ENCODE results near the gene CDYL.

The CDYL gene

DNA sequence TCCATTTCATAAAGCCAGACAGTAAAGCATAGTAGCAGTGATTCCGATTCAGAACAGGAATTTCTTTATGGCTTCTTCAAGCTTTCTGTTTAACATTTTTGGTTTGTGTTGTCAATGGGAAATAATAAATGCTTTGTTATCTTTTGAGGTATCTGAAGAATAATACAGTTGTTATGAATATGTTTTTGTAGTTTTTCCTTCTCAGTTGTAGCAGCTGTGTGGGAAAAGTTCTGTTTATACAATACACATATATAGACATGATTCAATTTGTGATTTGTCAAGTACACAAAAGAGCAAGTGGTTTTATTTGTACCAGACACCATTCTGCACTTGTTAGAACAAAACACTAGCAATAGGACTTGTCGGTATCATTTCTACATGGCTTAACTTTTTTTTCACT is 96.6 kb downstream of the CDYL start:
- no peak overlapping the region for H3K4me3 ChIP-seq (ENCODE audit: severe bottlenecking)
- H3K27ac ChIP-seq (ENCODE audit: poor library complexity, severe bottlenecking) = no peak overlapping the region
- no peaks in the 10 kb centered on the region for H3K36me3 ChIP-seq (ENCODE audit: low read depth)
- TF ChIP-seq, protein P1, sequence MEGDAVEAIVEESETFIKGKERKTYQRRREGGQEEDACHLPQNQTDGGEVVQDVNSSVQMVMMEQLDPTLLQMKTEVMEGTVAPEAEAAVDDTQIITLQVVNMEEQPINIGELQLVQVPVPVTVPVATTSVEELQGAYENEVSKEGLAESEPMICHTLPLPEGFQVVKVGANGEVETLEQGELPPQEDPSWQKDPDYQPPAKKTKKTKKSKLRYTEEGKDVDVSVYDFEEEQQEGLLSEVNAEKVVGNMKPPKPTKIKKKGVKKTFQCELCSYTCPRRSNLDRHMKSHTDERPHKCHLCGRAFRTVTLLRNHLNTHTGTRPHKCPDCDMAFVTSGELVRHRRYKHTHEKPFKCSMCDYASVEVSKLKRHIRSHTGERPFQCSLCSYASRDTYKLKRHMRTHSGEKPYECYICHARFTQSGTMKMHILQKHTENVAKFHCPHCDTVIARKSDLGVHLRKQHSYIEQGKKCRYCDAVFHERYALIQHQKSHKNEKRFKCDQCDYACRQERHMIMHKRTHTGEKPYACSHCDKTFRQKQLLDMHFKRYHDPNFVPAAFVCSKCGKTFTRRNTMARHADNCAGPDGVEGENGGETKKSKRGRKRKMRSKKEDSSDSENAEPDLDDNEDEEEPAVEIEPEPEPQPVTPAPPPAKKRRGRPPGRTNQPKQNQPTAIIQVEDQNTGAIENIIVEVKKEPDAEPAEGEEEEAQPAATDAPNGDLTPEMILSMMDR (IDR thresholded peaks at IDR 0.05; ENCODE audit: poor library complexity, severe bottlenecking) = no peak
- H3K4me1 ChIP-seq (ENCODE audit: insufficient read depth, poor library complexity, severe bottlenecking) = peaks cover 6% of the 10 kb centered on the region
- no peaks in the 10 kb centered on the region for H3K27me3 ChIP-seq (ENCODE audit: insufficient read depth, poor library complexity, severe bottlenecking)
- no peaks in the 10 kb centered on the region for H3K9me3 ChIP-seq (ENCODE audit: severe bottlenecking)
- ATAC-seq (ENCODE audit: low read depth) (no peak), DNase-seq (ENCODE audit: low spot score) (no peak)

DNA sequence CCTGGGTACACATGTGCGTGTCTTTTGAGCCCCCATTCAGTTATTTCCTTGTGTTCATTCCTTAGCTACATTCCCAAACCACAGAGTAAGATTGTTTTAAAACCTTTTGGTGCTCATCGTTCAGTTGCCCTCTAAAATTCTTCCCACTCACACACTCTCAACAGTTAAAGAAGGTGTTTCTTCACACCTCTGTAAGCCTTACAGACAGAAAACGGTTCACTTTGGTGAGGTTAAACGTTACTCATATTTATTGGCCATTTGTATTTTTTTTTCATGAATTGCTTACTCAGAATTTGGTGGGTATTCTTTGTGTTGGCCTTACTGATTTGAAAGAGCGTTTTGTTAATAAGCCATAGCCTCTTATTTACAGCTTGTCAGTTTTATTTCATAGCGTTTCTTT is 97.7 kb downstream of the CDYL start:
- H3K27me3 ChIP-seq (ENCODE audit: insufficient read depth, poor library complexity, severe bottlenecking) = no peaks in the 10 kb centered on the region
- DNase-seq (ENCODE audit: low spot score) = no peak
- H3K36me3 ChIP-seq (ENCODE audit: low read depth) = no peaks in the 10 kb centered on the region
- ATAC-seq (ENCODE audit: low read depth) = no peak
- peaks cover 8% of the 10 kb centered on the region for H3K4me1 ChIP-seq (ENCODE audit: insufficient read depth, poor library complexity, severe bottlenecking)
- H3K27ac ChIP-seq (ENCODE audit: poor library complexity, severe bottlenecking) = no peak overlapping the region
- H3K4me3 ChIP-seq (ENCODE audit: severe bottlenecking) = no peak overlapping the region
- TF ChIP-seq, protein P1 (IDR thresholded peaks at IDR 0.05; ENCODE audit: poor library complexity, severe bottlenecking) = no peak
- H3K9me3 ChIP-seq (ENCODE audit: severe bottlenecking) = no peaks in the 10 kb centered on the region

DNA sequence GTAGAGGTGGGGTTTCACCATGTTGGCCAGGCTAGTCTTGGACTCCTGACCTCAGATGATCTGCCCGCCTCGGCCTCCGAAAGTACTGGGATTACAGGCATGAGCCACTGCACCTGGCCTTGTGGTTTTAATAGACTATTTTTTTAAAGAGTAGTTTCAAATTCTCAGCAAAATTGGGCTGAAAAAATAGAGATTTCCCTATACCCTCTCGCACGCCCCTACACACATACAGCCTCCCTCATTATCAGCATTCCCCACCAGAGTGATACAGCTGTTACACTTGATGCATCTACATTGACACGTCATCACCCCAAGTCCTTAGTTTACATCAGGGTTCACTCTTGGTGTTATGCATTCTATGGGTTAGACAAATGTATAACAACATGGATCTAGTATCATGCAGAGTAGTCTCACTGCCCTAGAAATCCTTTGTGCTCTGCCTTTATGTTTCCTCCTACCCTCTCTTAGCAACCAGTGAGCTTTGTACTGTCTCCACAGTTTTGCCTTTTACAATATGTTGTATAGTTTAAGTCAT is 103.6 kb downstream of the CDYL start:
- H3K4me1 ChIP-seq (ENCODE audit: insufficient read depth, poor library complexity, severe bottlenecking) = peaks cover 14% of the 10 kb centered on the region
- ATAC-seq (ENCODE audit: low read depth) (no peak), DNase-seq (ENCODE audit: low spot score) (no peak)
- no peaks in the 10 kb centered on the region; the same call in 1 of the 2 replicates for H3K36me3 ChIP-seq (ENCODE audit: low read depth)
- no peaks in the 10 kb centered on the region for H3K27me3 ChIP-seq (ENCODE audit: insufficient read depth, poor library complexity, severe bottlenecking)
- TF ChIP-seq, protein P1 (IDR thresholded peaks at IDR 0.05; ENCODE audit: poor library complexity, severe bottlenecking) = no peak
- H3K9me3 ChIP-seq (ENCODE audit: severe bottlenecking) = no peaks in the 10 kb centered on the region
- no peak overlapping the region for H3K27ac ChIP-seq (ENCODE audit: poor library complexity, severe bottlenecking)
- H3K4me3 ChIP-seq (ENCODE audit: severe bottlenecking) = no peak overlapping the region

DNA sequence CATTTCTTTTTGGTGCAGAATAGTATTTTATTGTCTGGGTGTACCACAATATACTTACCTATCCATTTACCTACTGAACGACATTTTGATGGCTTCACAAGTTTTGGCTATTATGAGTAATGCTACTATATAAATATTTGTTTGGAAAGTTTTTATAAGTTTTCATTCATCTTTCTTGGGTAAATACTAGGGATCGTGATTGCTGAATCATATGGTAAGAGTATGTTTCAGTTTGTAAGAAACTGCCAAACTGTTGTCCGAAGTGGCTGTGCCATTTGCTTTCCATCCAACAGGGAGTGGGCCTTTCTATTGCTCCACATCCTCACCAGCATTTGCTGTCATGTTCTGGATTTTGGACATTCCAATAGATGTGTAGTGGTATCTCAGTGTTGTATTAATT is 104.2 kb downstream of the CDYL start:
- no peak for DNase-seq (ENCODE audit: low spot score)
- Histone ChIP-seq H3K9me3 (ENCODE audit: severe bottlenecking) (no peaks in the 10 kb centered on the region), H3K36me3 (ENCODE audit: low read depth) (no peaks in the 10 kb centered on the region; the same call in 1 of the 2 replicates), H3K4me3 (ENCODE audit: severe bottlenecking) (no peak overlapping the region), H3K4me1 (ENCODE audit: insufficient read depth, poor library complexity, severe bottlenecking) (peaks cover 14% of the 10 kb centered on the region), H3K27me3 (ENCODE audit: insufficient read depth, poor library complexity, severe bottlenecking) (no peaks in the 10 kb centered on the region), H3K27ac (ENCODE audit: poor library complexity, severe bottlenecking) (no peak overlapping the region)
- ATAC-seq (ENCODE audit: low read depth) = peak; percentile 27; the same call in 2 of the 3 replicates
- TF ChIP-seq, protein P1 (IDR thresholded peaks at IDR 0.05; ENCODE audit: poor library complexity, severe bottlenecking) = no peak

DNA sequence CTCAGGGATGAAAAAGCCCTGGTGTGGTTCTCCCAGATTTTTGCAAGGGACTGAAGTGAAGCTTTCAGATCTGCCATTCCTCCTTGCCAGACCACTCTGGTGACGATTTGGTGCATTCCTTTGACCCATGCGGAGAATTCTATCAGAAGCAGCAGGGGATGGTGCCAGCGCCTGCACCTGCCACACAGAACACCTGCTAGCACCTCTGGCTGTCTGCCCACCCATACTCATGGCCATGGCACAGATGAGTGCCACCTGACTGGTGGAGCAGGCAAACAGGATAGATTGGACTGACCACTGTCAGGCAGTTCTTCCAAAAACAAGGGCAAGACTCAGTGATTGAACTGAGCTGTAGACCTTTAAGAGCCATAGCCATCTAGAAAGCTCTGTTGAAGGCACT is 107.1 kb downstream of the CDYL start:
- H3K9me3 ChIP-seq (ENCODE audit: severe bottlenecking) = no peaks in the 10 kb centered on the region
- no peak overlapping the region for H3K27ac ChIP-seq (ENCODE audit: poor library complexity, severe bottlenecking)
- no peaks in the 10 kb centered on the region; the same call in 1 of the 2 replicates for H3K36me3 ChIP-seq (ENCODE audit: low read depth)
- H3K4me1 ChIP-seq (ENCODE audit: insufficient read depth, poor library complexity, severe bottlenecking) = peaks cover 14% of the 10 kb centered on the region
- DNase-seq (ENCODE audit: low spot score) = no peak
- no peak overlapping the region for H3K4me3 ChIP-seq (ENCODE audit: severe bottlenecking)
- ATAC-seq (ENCODE audit: low read depth) = no peak
- H3K27me3 ChIP-seq (ENCODE audit: insufficient read depth, poor library complexity, severe bottlenecking) = no peaks in the 10 kb centered on the region
- TF ChIP-seq, protein P1 (IDR thresholded peaks at IDR 0.05; ENCODE audit: poor library complexity, severe bottlenecking) = no peak
